22Rv1 (cell line): ENCODE data around the gene UBE2QL1.

Experiments
- ZFX ChIP-seq: fragments of 450-650 bp; IDR thresholded peaks from 2 replicates; pipeline ENCODE4 v1.6.1; 2017; ENCODE audit warnings: antibody characterized with exemption, borderline replicate concordance
- TF ChIP-seq, protein P1 (sequence below): fragments of 450-650 bp; IDR thresholded peaks from 2 replicates; pipeline ENCODE4 v1.5.1; 2017; ENCODE audit warnings: mild to moderate bottlenecking

DNA sequence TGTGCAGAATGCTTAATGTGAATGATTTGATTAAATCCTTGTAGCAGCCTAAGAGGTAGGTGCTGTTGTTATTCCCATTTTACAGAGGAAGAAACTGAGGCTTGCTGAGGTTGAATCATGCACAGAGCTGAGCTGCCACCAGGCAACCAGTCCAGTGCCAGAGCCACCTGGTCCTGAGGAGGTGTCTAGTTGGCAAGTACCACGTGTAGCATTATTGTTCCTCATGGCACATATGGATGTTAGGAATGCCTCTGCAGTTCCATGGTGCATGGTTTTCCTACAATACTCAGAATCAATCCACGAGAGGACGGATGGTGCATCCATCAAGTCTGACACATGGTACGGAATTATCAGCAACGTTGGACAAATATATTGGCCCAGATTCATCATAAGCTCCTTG lies 8.9 kb downstream of the UBE2QL1 start:
- TF ChIP-seq, protein P1, sequence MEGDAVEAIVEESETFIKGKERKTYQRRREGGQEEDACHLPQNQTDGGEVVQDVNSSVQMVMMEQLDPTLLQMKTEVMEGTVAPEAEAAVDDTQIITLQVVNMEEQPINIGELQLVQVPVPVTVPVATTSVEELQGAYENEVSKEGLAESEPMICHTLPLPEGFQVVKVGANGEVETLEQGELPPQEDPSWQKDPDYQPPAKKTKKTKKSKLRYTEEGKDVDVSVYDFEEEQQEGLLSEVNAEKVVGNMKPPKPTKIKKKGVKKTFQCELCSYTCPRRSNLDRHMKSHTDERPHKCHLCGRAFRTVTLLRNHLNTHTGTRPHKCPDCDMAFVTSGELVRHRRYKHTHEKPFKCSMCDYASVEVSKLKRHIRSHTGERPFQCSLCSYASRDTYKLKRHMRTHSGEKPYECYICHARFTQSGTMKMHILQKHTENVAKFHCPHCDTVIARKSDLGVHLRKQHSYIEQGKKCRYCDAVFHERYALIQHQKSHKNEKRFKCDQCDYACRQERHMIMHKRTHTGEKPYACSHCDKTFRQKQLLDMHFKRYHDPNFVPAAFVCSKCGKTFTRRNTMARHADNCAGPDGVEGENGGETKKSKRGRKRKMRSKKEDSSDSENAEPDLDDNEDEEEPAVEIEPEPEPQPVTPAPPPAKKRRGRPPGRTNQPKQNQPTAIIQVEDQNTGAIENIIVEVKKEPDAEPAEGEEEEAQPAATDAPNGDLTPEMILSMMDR = no peak
- TF ChIP-seq ZFX = no peak
